Activated T-helper 9 cell treated with anti-CD3 and anti-CD28 coated beads, Interleukin-2, amount 50 U/mL, for 16 hours (primary cell): ENCODE measurements around the gene LIMK2.

Source experiments
- DNase-seq: peaks from one replicate; pipeline ENCODE4 v3.0.0-alpha.2; 2020; ENCODE audit warnings: low read depth

The LIMK2 gene

DNA sequence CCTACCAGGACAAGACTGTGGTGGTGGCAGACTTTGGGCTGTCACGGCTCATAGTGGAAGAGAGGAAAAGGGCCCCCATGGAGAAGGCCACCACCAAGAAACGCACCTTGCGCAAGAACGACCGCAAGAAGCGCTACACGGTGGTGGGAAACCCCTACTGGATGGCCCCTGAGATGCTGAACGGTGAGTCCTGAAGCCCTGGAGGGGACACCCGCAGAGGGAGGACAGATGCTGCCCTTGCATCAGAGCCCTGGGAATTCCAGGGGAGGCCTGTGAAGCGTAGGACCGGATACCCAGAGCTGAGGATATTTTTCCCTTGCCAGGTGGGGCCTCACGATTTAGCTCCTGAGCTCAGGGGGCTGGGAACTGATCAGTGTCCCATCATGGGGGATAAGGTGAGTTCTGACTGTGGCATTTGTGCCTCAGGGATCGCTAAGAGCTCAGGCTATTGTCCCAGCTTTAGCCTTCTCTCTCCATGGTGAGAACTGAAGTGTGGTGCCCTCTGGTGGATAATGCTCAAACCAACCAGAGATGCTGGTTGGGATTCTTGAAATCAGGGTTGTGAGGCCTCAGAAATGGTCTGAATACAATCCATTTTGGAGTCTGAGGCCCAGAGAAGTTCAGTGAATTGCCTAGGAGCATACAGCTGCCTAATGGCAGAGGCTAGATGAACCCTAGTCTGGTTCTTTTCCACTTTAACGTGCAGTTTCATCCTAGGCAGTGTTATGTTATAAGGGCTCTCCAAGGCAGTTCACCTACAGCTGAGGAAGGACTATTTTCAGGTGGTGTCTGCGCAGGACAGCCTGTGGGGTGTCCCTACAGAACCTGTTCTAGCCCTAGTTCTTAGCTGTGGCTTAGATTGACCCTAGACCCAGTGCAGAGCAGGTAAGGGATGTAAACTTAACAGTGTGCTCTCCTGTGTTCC lies 60.7 kb downstream of the LIMK2 start:
- DNase-seq = no peak

DNA sequence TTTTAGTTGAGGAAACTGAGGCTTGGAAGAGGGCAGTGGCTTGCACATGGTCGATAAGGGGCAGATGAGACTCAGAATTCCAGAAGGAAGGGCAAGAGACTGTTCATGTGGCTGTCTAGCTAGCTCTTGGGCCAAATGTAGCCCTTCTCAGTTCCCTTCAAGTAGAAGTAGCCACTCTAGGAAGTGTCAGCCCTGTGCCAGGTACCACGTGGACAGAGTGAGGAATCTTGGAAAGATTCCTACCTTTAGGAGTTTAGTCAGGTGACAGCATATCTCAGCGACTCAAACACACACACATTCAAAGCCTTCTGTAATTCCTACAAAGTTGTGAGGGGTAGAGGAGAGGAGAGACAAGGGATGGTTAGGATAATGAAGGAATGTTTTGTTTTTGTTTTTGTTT lies 61.9 kb downstream of the LIMK2 start:
- DNase-seq = no peak

DNA sequence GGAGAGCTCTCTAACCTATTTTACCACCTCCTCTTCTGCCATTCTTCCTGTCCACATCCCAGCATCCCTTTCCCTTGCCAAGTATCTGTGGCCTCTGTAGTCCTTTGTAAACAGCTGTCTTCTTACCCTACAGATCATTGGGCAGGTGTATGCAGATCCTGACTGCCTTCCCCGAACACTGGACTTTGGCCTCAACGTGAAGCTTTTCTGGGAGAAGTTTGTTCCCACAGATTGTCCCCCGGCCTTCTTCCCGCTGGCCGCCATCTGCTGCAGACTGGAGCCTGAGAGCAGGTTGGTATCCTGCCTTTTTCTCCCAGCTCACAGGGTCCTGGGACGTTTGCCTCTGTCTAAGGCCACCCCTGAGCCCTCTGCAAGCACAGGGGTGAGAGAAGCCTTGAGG lies 62.9 kb downstream of the LIMK2 start:
- DNase-seq = no peak

DNA sequence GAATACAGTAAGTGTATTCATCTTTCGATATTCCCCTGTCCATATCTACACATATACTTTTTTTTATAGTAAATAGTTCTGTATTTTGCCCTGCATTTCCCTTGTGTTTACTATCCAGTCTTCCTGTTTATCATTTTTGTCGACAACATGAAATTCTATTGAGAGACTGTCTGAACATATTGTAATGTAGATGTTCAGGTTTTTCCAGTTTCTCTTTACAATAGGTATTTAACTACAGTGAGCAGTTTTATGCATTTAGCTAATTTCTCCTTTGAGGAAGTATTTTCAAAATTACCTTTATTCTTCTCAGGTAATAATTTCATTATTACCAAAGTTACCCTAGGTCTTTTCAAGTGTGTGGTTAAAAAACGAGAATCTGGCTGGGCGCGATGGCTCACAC lies 63.5 kb downstream of the LIMK2 start:
- DNase-seq = no peak

DNA sequence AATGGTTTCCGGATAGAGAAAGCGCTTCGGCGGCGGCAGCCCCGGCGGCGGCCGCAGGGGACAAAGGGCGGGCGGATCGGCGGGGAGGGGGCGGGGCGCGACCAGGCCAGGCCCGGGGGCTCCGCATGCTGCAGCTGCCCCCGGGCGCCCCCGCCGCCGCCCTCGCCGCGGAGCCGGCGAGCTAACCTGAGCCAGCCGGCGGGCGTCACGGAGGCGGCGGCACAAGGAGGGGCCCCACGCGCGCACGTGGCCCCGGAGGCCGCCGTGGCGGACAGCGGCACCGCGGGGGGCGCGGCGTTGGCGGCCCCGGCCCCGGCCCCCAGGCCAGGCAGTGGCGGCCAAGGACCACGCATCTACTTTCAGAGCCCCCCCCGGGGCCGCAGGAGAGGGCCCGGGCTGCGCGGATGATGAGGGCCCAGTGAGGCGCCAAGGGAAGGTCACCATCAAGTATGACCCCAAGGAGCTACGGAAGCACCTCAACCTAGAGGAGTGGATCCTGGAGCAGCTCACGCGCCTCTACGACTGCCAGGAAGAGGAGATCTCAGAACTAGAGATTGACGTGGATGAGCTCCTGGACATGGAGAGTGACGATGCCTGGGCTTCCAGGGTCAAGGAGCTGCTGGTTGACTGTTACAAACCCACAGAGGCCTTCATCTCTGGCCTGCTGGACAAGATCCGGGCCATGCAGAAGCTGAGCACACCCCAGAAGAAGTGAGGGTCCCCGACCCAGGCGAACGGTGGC lies 64.5 kb downstream of the LIMK2 start:
- no peak for DNase-seq

DNA sequence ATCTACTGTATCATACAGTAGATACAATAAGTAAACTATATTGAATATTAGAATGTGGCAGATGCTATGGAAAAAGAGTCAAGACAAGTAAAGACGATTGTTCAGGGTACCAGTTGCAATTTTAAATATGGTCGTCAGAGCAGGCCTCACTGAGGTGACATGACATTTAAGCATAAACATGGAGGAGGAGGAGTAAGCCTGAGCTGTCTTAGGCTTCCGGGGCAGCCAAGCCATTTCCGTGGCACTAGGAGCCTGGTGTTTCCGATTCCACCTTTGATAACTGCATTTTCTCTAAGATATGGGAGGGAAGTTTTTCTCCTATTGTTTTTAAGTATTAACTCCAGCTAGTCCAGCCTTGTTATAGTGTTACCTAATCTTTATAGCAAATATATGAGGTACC lies 65.6 kb downstream of the LIMK2 start:
- no peak for DNase-seq

DNA sequence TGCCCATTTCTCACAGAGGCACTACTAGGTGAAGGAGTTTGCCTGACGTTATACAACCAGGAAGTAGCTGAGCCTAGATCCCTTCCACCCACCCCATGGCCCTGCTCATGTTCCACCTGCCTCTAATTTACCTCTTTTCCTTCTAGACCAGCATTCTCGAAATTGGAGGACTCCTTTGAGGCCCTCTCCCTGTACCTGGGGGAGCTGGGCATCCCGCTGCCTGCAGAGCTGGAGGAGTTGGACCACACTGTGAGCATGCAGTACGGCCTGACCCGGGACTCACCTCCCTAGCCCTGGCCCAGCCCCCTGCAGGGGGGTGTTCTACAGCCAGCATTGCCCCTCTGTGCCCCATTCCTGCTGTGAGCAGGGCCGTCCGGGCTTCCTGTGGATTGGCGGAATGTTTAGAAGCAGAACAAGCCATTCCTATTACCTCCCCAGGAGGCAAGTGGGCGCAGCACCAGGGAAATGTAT lies 66.1 kb downstream of the LIMK2 start:
- DNase-seq = no peak

DNA sequence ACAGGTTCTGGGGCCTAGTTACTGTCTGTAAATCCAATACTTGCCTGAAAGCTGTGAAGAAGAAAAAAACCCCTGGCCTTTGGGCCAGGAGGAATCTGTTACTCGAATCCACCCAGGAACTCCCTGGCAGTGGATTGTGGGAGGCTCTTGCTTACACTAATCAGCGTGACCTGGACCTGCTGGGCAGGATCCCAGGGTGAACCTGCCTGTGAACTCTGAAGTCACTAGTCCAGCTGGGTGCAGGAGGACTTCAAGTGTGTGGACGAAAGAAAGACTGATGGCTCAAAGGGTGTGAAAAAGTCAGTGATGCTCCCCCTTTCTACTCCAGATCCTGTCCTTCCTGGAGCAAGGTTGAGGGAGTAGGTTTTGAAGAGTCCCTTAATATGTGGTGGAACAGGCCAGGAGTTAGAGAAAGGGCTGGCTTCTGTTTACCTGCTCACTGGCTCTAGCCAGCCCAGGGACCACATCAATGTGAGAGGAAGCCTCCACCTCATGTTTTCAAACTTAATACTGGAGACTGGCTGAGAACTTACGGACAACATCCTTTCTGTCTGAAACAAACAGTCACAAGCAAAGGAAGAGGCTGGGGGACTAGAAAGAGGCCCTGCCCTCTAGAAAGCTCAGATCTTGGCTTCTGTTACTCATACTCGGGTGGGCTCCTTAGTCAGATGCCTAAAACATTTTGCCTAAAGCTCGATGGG lies 66.7 kb downstream of the LIMK2 start:
- no peak for DNase-seq

DNA sequence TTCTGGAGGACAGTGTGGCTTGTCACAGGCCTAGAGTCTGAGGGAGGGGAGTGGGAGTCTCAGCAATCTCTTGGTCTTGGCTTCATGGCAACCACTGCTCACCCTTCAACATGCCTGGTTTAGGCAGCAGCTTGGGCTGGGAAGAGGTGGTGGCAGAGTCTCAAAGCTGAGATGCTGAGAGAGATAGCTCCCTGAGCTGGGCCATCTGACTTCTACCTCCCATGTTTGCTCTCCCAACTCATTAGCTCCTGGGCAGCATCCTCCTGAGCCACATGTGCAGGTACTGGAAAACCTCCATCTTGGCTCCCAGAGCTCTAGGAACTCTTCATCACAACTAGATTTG lies 67.2 kb downstream of the LIMK2 start:
- no peak for DNase-seq

DNA sequence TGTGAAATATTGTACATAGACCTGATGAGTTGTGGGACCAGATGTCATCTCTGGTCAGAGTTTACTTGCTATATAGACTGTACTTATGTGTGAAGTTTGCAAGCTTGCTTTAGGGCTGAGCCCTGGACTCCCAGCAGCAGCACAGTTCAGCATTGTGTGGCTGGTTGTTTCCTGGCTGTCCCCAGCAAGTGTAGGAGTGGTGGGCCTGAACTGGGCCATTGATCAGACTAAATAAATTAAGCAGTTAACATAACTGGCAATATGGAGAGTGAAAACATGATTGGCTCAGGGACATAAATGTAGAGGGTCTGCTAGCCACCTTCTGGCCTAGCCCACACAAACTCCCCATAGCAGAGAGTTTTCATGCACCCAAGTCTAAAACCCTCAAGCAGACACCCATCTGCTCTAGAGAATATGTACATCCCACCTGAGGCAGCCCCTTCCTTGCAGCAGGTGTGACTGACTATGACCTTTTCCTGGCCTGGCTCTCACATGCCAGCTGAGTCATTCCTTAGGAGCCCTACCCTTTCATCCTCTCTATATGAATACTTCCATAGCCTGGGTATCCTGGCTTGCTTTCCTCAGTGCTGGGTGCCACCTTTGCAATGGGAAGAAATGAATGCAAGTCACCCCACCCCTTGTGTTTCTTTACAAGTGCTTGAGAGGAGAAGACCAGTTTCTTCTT lies 67.9 kb downstream of the LIMK2 start:
- DNase-seq = no peak

DNA sequence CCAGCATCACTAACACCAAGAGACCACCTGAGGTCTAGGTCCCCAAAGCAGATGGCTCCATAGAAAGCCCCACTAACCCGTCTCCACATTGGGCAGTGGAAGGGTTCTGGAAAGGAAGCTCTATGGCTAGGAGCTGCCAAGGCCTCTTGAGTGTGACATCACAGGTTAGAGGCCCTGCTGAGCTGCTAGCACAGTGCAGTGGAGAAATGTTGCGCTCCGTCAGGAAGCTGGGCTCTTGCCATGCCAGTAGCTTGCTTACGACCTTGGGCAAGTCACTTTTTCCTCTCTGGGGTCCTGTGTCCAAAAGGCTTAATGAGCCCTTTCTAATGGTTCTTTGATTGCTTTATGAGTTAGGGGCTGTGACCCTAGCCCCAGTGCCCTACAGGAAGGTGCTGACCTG lies 69.6 kb downstream of the LIMK2 start:
- no peak for DNase-seq

DNA sequence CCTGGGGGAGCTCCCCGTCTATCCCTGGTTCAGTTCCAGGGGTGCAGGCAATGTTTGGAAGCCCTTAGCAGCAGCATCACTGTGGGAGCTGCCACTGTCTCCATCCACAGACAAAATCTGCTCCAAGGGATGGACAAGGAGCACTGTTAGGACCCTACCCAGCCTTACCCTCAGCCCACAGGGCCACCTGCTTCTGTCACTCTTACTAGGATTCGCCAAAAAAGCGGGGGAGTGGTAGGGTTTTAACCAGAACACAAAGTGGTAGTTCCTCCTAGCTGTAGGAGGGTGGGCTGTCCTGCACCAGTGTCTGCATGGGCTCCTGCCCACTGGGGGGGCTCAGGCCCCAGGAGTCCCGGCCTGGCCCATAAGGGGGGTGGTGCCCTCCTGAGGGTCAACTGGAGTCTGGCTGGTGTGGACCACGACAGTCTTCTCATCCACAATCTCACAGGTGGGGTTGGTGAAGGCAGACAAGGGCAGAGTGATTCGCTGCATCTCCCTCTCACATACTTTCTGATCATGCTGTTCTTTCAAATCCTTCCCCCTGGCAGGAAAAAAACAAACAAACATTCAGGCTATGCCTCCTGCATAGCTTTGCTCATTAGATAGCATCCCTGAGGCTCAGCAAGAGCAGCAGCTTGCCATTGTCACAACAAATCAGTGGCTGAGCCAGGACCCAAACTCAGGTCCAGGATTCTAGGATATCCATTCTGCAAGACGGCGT lies 70.8 kb downstream of the LIMK2 start:
- no peak for DNase-seq

DNA sequence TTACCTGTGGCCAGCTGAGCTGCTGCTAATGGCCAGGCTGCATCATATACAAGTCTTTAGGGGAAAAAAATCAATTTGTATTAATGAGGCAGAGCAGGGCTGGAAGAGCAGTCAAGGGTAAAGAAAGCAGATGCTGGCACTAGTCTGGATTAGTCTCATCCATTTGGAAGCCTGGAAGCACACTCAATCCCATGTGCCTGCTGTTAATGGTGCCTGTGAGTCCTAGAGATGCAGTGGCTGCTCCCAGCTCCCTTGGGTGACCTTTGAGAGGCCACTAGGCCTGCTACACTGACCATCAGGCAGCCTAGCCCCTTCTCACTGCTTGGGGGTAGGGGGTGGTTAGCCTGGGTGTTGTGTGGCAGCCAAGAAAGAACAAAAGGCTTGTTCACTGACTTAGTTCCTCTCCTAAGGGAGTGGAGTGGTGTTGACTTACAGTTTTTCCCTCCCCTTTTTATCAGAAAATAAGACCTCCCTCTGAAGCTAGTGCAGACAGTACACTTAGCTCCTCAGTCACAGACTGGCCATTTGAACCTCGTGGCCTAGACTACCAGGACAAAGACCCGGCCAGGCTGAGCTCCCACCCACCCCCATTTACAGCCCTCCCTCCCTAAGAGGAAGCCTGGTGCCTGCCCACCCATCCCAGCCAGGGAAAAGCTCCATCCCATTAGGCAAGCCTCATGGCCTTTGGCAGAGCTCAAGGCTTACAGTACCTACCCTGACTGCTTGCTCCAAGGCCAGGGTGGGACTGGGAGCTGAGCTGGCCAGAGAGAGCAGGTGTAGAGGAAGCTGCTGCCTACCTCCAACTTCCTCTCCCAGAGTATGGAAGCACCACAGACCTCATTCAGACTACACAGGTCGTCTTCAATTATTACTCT lies 72.4 kb downstream of the LIMK2 start:
- no peak for DNase-seq

DNA sequence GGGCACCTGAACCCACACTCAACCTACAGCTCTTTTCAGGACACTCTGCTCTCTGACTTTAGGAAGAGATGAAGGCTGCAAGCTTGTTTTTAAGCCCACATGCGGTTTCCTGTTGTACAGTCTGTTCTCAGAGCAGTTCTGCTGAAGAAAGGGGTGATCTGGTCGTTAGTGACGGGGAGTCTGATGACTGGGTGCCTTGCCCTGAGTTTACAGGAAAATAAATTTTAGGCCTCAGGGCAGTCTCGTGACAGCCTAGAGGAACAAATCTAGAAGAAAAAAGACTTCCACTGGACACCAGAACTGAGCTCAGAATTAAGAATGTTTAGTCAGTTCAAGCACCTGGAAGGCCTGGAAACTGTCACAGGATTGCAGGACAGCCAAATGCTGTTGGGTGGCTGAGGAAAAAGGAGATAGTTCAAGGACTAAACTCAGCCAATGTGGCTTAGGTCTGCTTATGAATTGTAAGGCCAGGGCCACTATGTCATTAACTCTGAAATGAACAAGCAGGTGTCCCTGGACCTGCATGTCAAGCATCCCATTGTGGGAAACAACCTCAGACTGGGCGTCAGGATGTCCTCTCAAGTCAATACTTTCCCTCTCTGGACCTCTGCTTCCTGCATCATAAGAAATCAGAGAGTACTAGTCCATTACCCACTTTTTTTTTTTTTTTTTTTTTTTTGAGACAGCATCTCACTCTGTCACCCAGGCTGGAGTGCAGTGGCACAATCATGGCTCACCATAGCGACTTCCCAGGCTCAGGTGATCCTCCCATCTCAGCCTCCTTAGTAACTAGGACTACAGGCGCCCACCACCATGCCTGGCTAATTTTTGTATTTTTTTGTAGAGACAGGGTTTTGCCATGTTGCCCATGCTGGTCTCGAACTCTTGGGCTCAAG lies 74.5 kb downstream of the LIMK2 start:
- peak; percentile 32 for DNase-seq

DNA sequence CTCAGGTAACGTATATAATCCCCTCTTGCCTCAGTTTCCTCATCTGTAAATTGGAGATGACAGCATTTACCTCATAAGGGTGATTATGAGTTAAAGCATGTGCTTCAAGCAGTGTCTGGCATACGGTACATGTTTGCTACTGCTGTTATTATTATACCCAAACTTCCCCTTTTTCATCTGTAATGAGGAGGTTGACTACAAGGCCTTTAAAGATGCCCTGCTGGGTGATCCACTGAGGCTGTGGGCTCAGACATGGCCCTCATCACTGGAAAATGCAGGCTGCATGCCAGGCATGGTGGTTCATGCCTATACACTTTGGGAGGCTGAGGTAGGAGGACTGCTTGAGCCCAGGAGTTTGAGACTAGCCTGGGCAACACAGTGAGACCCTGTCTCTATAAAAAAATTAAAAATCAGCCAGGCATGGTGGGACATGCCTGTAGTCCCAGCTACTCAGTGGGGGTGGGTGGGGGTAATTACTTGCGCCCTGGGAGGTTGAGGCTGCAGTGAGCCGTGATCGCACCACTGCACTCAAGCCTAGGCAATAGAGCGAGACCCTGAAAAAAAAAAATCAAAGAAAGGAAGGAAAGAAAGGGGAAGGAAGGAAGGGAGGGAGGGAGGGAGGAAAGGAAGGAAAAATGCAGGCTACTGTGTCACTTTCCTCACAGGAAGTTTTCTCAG lies 75.9 kb downstream of the LIMK2 start:
- DNase-seq = no peak

DNA sequence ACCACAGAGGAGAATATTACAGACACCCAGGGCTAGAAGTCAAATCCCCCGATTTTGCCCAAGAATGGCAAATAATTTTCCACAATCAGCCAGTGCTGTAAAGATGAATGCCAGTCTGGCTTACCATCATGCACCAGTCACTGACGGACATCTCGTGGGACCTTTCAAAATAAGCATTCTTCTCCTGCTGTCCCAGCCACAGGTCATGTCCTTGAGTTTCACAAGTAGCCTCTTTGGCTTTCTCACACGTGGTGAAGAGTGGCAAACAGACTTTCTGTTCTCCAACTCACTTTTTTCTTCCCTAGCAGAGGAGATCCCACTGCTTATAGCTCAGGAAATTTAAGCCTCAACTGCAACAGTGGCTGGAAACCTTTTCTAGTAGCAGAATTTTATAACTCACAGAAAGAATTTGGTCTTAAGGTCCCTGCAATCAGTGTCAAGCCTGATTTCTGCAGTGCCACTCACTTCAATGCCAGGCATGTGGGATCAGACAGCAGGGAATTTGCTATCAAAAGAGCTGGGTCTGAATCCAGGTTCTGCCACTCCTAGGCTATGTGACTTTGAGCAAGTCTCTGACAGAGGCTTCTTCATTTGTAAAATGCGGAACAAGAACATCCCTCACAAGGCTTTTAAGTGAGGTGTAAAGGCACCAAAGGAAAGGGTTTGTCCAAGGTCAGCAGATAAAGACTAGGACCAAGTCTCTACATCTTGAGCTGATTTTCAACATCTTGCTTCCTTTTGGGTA lies 76.6 kb downstream of the LIMK2 start:
- no peak for DNase-seq

DNA sequence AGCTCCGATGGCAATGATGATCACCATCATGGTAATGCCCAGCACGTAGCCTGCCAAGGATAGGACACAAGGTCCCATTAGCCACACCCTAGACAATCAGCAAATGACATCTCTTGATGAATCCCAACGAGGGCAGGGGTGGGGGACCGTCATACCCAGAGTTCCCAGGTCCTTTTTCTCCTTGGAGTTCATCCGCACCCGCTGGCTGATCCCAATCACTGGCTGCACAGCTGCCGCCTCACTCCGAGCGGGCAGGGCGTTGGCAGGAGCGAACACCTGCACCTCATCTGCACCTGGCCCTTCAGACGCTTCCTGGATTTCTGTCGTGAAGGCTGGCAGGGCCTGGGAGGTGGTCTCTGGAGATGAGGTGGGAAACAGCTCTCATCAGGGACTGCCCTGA lies 77.2 kb downstream of the LIMK2 start:
- no peak for DNase-seq
